GM12878 (cell line): ENCODE measurements around the gene TMOD2. TPM values are rescaled to one million over a fixed set of nuclear protein-coding genes. Genes with fewer than 3 reads are reported as not detected.

Experiments used
- ATAC-seq: fragments of 200-7000 bp; cut with Tn5 transposase; 3 replicates; pipeline ENCODE4 v1.9.1; 2020; ENCODE audit warnings: mild to moderate bottlenecking, moderate library complexity
- BruUV-seq: library from RNA; stranded (reverse); fragments of 400-500 nt; replicated peaks from 2 replicates; lab custom pipeline; 2021; lab: Mats Ljungman, UMichigan
- CTCF ChIA-PET: fragments of 300-600 bp; sonication (Branson Sonifier 250); formaldehyde crosslinking; extraction: SDS; loops from one replicate; lab custom pipeline; 2021; ENCODE audit warnings: inconsistent platforms; lab: Yijun Ruan, JAX
- POLR2A ChIA-PET: fragments of 350-600 bp; formaldehyde crosslinking; extraction: SDS; loops from one replicate; lab custom pipeline; 2021; ENCODE audit warnings: inconsistent platforms; lab: Charles Lee
- RAD21 ChIA-PET: fragments of 300-600 bp; sonication (Branson Sonifier 250); formaldehyde crosslinking; loops from one replicate; lab custom pipeline; 2023; ENCODE audit warnings: antibody characterized with exemption; ENCODE audit not compliant: unreplicated experiment; lab: Charles Lee
- SMC1A ChIA-PET: fragments of 300-600 bp; sonication (Branson Sonifier 250); formaldehyde crosslinking; loops from one replicate; lab custom pipeline; 2023; ENCODE audit not compliant: unreplicated experiment, uncharacterized antibody; lab: Charles Lee
- DNase-seq: peaks from one replicate; pipeline ENCODE4 v3.0.0-alpha.2; 2011; ENCODE audit warnings: low read depth, low spot score
- FAIRE-seq: peaks from 3 replicates; lab custom pipeline; 2011; peaks lifted over from hg19 to GRCh38; lab: Jason Lieb, UNC
- H2AFZ ChIP-seq: 2 replicates; pipeline ENCODE4 v1.6.0; 2011; ENCODE audit warnings: low read depth, low read length, control low read depth; ENCODE audit not compliant: control insufficient read depth
- H3K27ac ChIP-seq: 2 replicates; pipeline ENCODE4 v1.5.1; 2011; ENCODE audit warnings: control low read depth; ENCODE audit not compliant: control insufficient read depth, insufficient read depth
- H3K27me3 ChIP-seq, 2 experiments: replicated peaks in 1 of 2; 2 replicates each; pipeline versions ENCODE4 v1.6.0 to v1.6.1; 2011; ENCODE audit warnings: low read length in 1 of 2; ENCODE audit not compliant: control insufficient read depth in 2 of 2, insufficient read depth in 2 of 2
- H3K36me3 ChIP-seq, 2 experiments: 2 replicates each; pipeline ENCODE4 v1.5.1; 2011; ENCODE audit warnings: low read length in 1 of 2; ENCODE audit not compliant: control insufficient read depth in 2 of 2, insufficient read depth in 2 of 2
- H3K4me1 ChIP-seq: 2 replicates; pipeline ENCODE4 v1.6.1; 2011; ENCODE audit warnings: mild to moderate bottlenecking, low read length, moderate library complexity, mixed read lengths; ENCODE audit not compliant: control insufficient read depth, insufficient read depth
- H3K4me2 ChIP-seq: 2 replicates; pipeline ENCODE4 v1.6.0; 2011; ENCODE audit warnings: control low read depth; ENCODE audit not compliant: control insufficient read depth, insufficient read depth
- H3K4me3 ChIP-seq: fragments of 200-600 bp; sonication (generic); 2 replicates; pipeline ENCODE4 v1.5.1; 2016
- H3K79me2 ChIP-seq: 2 replicates; pipeline ENCODE4 v1.6.0; 2011; ENCODE audit warnings: low read length; ENCODE audit not compliant: control insufficient read depth, insufficient read depth
- H3K9ac ChIP-seq: 2 replicates; pipeline ENCODE4 v1.8.0; 2011; ENCODE audit warnings: low read length, control low read depth, mixed read lengths; ENCODE audit not compliant: control insufficient read depth, insufficient read depth
- H3K9me3 ChIP-seq: replicated peaks from 3 replicates; pipeline ENCODE4 v1.5.1; 2011; ENCODE audit warnings: mild to moderate bottlenecking, low read length; ENCODE audit not compliant: control insufficient read depth, insufficient read depth
- H4K20me1 ChIP-seq: 2 replicates; pipeline ENCODE4 v1.6.0; 2011; ENCODE audit not compliant: control insufficient read depth, insufficient read depth
- BACH1 ChIP-seq: fragments of 450-650 bp; IDR thresholded peaks from 2 replicates; pipeline ENCODE4 v1.6.1; 2017; ENCODE audit warnings: mild to moderate bottlenecking, borderline replicate concordance
- BCL11A ChIP-seq: IDR thresholded peaks from 2 replicates; pipeline ENCODE4 v1.6.1; 2011; ENCODE audit warnings: low read depth, low read length
- CBX3 ChIP-seq: fragments of 200-600 bp; sonication (generic); IDR thresholded peaks from 2 replicates; pipeline ENCODE4 v1.6.1; 2016; ENCODE audit warnings: low read depth, borderline replicate concordance
- CEBPB ChIP-seq, 2 experiments: fragments of 150-350 bp in 1 of 2; IDR thresholded peaks; 2 replicates each; pipeline ENCODE4 v1.6.1; 2012 to 2014; ENCODE audit warnings: low read depth in 2 of 2, low read length in 2 of 2, borderline replicate concordance in 1 of 2, inconsistent platforms in 1 of 2
- CREB1 ChIP-seq: IDR thresholded peaks from 2 replicates; pipeline ENCODE4 v1.6.1; 2012; ENCODE audit warnings: low read depth, mild to moderate bottlenecking, inconsistent platforms
- EED ChIP-seq: sonication (generic); IDR thresholded peaks from 2 replicates; pipeline ENCODE4 v1.6.1; 2016; ENCODE audit warnings: antibody characterized with exemption, low read depth
- KAT2A ChIP-seq: conservative IDR thresholded peaks from 2 replicates; pipeline ENCODE4 v1.6.1; 2011; ENCODE audit warnings: low read depth, low read length; ENCODE audit not compliant: control insufficient read depth
- LARP7 ChIP-seq: fragments of 450-650 bp; IDR thresholded peaks from 2 replicates; pipeline ENCODE4 v1.6.1; 2017; ENCODE audit warnings: mild to moderate bottlenecking
- MXI1 ChIP-seq: fragments of 150-350 bp; IDR thresholded peaks from 2 replicates; pipeline ENCODE4 v1.6.1; 2011; ENCODE audit warnings: low read depth, mild to moderate bottlenecking, inconsistent platforms, low read length, improper control_type of control experiment
- ZNF207 ChIP-seq: fragments of 450-650 bp; IDR thresholded peaks from 2 replicates; pipeline ENCODE4 v1.6.1; 2014; ENCODE audit warnings: antibody characterized with exemption, mild to moderate bottlenecking, borderline replicate concordance
- ZNF217 ChIP-seq: fragments of 450-650 bp; IDR thresholded peaks from 2 replicates; pipeline ENCODE4 v1.6.1; 2017; ENCODE audit warnings: antibody characterized with exemption, mild to moderate bottlenecking
- WGBS: methylation state at CpG from one replicate; pipeline ENCODE4 v1.1.6; 2016; ENCODE audit warnings: low lambda C conversion rate; ENCODE audit not compliant: insufficient replicate concordance, insufficient coverage; ENCODE audit errors: missing lambda C conversion rate; 5-methylcytosine and 5-hydroxymethylcytosine counted together
- in situ Hi-C: fragments of 300-500 bp; cut with MboI; formaldehyde crosslinking; loops from 9 replicates; pipeline ENCODE4 v1.14.3; 2018; ENCODE audit warnings: mixed read lengths
- intact Hi-C: fragments of 100-400 bp; cut with micrococcal nuclease; formaldehyde crosslinking; loops from one replicate; pipeline ENCODE4 v1.14.2; 2022; ENCODE audit not compliant: unreplicated experiment
- polyA plus RNA-seq, 11 experiments: library from polyadenylated mRNA; depleted of rRNA in 4 of 11; unstranded in 6 of 11; stranded (reverse) in 5 of 11; fragments of >200 nt; fragmentation: Nextera tagmentation in 4 of 11; fragmentation: Illumina TruSeq in 1 of 11; extraction: Ambion mirVana in 4 of 11; extraction: Trizol in 1 of 11; gene quantifications; 1 replicate in 1 of 11; 2 replicates in 10 of 11; pipeline versions ENCODE4 v1.2.1 to v1.2.3, GENCODE V29; 2011 to 2016; ENCODE audit warnings: inconsistent platforms in 2 of 11, missing spikeins in 2 of 11, low read depth in 1 of 11
- total RNA-seq, 4 experiments: library from RNA; depleted of rRNA in 3 of 4; stranded (reverse); fragments of >200 nt in 3 of 4; fragmentation: Illumina TruSeq in 1 of 4; extraction: Trizol in 1 of 4; gene quantifications; 2 replicates each; pipeline versions ENCODE4 v1.2.1 to v1.2.3, GENCODE V29; 2013 to 2021
- TF ChIP-seq, protein P1 (sequence below): fragments of 450-650 bp; conservative IDR thresholded peaks from 2 replicates; pipeline ENCODE4 v1.6.1; 2017; ENCODE audit warnings: mild to moderate bottlenecking, moderate library complexity
- TF ChIP-seq, protein P2 (sequence below): fragments of 450-650 bp; formaldehyde crosslinking; IDR thresholded peaks from 2 replicates; pipeline ENCODE4 v1.5.0; 2022; ENCODE audit warnings: mild to moderate bottlenecking, missing genetic modification characterization
- TF ChIP-seq, protein P3 (sequence below): fragments of 450-650 bp; IDR thresholded peaks from 2 replicates; pipeline ENCODE4 v1.6.1; 2014; ENCODE audit warnings: mild to moderate bottlenecking

The TMOD2 gene
- total and polyA plus RNA-seq, 10 of the 15 experiments (the other 5 are each of a cell fraction or from before 2014, with no cell fraction given) = 0.61 to 15.2 (median 6.3) TPM

DNA sequence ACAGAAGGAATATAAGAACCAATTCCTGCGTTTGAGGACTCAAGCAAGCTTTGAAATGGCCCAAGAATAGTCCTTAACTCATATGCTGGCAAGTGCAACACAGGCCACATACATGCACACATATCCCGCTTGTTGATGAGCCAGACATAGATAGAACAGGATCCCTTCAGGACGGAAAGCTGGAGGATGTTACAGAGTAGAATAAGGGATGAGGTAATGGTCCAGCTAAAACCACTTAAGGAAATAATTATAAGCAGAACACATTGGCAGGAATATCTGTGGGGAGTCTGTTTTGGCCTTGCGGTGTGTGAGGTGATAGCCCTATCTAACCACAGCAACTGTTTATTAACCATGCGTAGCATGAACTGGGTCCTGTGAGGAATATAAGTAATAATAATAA lies 45.1 kb upstream of the TMOD2 start (continued):
- TF ChIP-seq LARP7 (no peak), CREB1 (no peak), KAT2A (no peak), MXI1 (no peak), ZNF217 (no peak), CBX3 (no peak), CEBPB (IDR thresholded peaks at IDR 0.05; ENCODE audit: borderline replicate concordance in 1 of 2, low read depth in 2 of 2, low read length in 2 of 2) (no peak)
- TF ChIP-seq, protein P1, sequence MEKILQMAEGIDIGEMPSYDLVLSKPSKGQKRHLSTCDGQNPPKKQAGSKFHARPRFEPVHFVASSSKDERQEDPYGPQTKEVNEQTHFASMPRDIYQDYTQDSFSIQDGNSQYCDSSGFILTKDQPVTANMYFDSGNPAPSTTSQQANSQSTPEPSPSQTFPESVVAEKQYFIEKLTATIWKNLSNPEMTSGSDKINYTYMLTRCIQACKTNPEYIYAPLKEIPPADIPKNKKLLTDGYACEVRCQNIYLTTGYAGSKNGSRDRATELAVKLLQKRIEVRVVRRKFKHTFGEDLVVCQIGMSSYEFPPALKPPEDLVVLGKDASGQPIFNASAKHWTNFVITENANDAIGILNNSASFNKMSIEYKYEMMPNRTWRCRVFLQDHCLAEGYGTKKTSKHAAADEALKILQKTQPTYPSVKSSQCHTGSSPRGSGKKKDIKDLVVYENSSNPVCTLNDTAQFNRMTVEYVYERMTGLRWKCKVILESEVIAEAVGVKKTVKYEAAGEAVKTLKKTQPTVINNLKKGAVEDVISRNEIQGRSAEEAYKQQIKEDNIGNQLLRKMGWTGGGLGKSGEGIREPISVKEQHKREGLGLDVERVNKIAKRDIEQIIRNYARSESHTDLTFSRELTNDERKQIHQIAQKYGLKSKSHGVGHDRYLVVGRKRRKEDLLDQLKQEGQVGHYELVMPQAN = no peak

DNA sequence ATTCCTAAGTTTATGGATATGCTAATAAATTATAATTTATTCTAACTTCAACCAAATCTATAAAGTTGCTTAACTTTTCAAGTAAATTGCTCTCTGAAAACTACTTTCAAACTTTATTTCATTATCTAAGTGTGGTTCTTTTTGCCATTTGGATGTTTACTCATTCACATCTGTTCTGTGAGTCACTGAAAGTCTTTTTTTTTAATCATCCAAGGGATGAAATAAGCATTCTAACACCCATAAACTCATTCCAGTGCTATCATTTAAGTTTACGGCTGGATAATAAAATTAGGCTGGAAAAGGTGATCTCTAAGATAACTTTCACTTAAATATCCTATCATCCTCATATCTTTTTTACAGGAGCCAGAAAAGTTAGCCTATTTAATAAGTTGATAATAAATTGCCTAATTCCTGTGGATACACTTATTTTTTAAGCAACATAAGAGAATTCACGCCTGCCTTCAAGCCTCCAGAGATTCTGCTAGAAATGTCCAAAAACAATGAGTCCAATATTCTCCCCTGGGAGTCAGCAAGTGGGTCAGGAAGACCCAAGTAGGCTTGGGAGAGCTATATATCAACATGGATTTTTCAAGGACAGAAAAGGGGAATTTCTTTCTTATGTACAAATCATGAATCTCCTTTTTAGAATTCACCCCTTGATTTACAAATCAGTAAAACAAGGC lies 44.3 kb upstream of the TMOD2 start:
- no peak overlapping the region for H2AFZ ChIP-seq
- intact Hi-C loops (no loop called here), in situ Hi-C loops (no loop called here)
- ChIA-PET POLR2A (no interaction called here), CTCF (no interaction called here), SMC1A (no interaction called here), RAD21 (no interaction called here)
- TF ChIP-seq, protein P2, sequence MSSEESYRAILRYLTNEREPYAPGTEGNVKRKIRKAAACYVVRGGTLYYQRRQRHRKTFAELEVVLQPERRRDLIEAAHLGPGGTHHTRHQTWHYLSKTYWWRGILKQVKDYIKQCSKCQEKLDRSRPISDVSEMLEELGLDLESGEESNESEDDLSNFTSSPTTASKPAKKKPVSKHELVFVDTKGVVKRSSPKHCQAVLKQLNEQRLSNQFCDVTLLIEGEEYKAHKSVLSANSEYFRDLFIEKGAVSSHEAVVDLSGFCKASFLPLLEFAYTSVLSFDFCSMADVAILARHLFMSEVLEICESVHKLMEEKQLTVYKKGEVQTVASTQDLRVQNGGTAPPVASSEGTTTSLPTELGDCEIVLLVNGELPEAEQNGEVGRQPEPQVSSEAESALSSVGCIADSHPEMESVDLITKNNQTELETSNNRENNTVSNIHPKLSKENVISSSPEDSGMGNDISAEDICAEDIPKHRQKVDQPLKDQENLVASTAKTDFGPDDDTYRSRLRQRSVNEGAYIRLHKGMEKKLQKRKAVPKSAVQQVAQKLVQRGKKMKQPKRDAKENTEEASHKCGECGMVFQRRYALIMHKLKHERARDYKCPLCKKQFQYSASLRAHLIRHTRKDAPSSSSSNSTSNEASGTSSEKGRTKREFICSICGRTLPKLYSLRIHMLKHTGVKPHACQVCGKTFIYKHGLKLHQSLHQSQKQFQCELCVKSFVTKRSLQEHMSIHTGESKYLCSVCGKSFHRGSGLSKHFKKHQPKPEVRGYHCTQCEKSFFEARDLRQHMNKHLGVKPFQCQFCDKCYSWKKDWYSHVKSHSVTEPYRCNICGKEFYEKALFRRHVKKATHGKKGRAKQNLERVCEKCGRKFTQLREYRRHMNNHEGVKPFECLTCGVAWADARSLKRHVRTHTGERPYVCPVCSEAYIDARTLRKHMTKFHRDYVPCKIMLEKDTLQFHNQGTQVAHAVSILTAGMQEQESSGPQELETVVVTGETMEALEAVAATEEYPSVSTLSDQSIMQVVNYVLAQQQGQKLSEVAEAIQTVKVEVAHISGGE = no peak
- TF ChIP-seq EED (no peak), MXI1 (no peak), ZNF207 (no peak), BCL11A (no peak), BACH1 (no peak)
- TF ChIP-seq, protein P3, sequence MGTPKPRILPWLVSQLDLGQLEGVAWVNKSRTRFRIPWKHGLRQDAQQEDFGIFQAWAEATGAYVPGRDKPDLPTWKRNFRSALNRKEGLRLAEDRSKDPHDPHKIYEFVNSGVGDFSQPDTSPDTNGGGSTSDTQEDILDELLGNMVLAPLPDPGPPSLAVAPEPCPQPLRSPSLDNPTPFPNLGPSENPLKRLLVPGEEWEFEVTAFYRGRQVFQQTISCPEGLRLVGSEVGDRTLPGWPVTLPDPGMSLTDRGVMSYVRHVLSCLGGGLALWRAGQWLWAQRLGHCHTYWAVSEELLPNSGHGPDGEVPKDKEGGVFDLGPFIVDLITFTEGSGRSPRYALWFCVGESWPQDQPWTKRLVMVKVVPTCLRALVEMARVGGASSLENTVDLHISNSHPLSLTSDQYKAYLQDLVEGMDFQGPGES = no peak
- no peaks in the 10 kb centered on the region for H4K20me1 ChIP-seq
- WGBS = 76% methylated on average over 2 of the region's 2 CpGs
- ATAC-seq (no peak), DNase-seq (no peak), FAIRE-seq (no peak)
- H3K4me3 ChIP-seq = no peak overlapping the region
- no TSS peak for BruUV-seq
- H3K4me2 ChIP-seq = no peak overlapping the region
- no peak overlapping the region for H3K27ac ChIP-seq
- H3K9ac ChIP-seq = no peak overlapping the region
- no peaks in the 10 kb centered on the region for H3K27me3 ChIP-seq
- H3K36me3 ChIP-seq = no peaks in the 10 kb centered on the region
- H3K79me2 ChIP-seq = no peaks in the 10 kb centered on the region
- H3K4me1 ChIP-seq = no peaks in the 10 kb centered on the region
- no peaks in the 10 kb centered on the region for H3K9me3 ChIP-seq
